Left ventricle myocardium inferior (tissue), 1 donor: ENCODE results near the gene LOXHD1. TPM values are rescaled to one million over a fixed set of nuclear protein-coding genes. Genes with fewer than 3 reads are reported as not detected.

Source experiments
- DNase-seq: peaks from one replicate; pipeline ENCODE4 v3.0.0-alpha.2; 2020
- H3K27ac ChIP-seq: fragments of 200-600 bp; replicated peaks from 2 replicates; pipeline ENCODE4 v1.8.0; 2021
- H3K27me3 ChIP-seq: fragments of 200-600 bp; 2 replicates; pipeline ENCODE4 v1.8.0; 2021; ENCODE audit warnings: low read depth
- H3K36me3 ChIP-seq: fragments of 200-600 bp; 2 replicates; pipeline ENCODE4 v1.8.0; 2021
- H3K4me1 ChIP-seq: fragments of 200-600 bp; 2 replicates; pipeline ENCODE4 v1.8.0; 2021
- H3K4me3 ChIP-seq: fragments of 200-600 bp; 2 replicates; pipeline ENCODE4 v1.8.0; 2021; ENCODE audit warnings: mild to moderate bottlenecking, moderate library complexity
- H3K9me3 ChIP-seq: fragments of 200-600 bp; replicated peaks from 2 replicates; pipeline ENCODE4 v1.8.0; 2021
- CTCF ChIP-seq: fragments of 200-600 bp; IDR thresholded peaks from 2 replicates; pipeline ENCODE4 v1.8.0; 2021; ENCODE audit warnings: antibody characterized with exemption, mild to moderate bottlenecking, borderline replicate concordance
- intact Hi-C: fragments of 100-400 bp; cut with micrococcal nuclease; formaldehyde crosslinking; loops from one replicate; pipeline ENCODE4 v1.11.0; 2022
- total RNA-seq: library from RNA; stranded (reverse); fragmentation: NEBNext Ultra II Directional; extraction: Animal tissue kit (Norgen Biotek cat#: 25700); gene quantifications from one replicate; pipeline ENCODE4 v1.2.1, GENCODE V29; 2021
- donor health status: DM: no; HTN: yes; CAD: no; lungs with severe emphysema.

The LOXHD1 gene
- total RNA-seq, 1 donor from 2014 or later: 0.49 TPM

- Histone ChIP-seq H3K27me3 (no peaks in the 10 kb centered on the region), H3K9me3 (peaks cover 24% of the 10 kb centered on the region), H3K4me3 (no peak overlapping the region), H3K4me1 (no peaks in the 10 kb centered on the region), H3K27ac (no peak overlapping the region), H3K36me3 (peaks cover 26% of the 10 kb centered on the region)
- TF ChIP-seq CTCF: no peak
- intact Hi-C loops: no loop called here
- DNase-seq: no peak
Observed at GRCh38 chr18:46449499-46449898, 207.5 kb downstream of the LOXHD1 start.

- intact Hi-C loops: no loop called here
- no peak for TF ChIP-seq CTCF
Observed at GRCh38 chr18:46449033-46449432, 208.0 kb downstream of the LOXHD1 start.

GRCh38 chr18:46448347-46448746 lies 208.7 kb downstream of the LOXHD1 start:
- H3K27ac ChIP-seq: no peak overlapping the region
- no peaks in the 10 kb centered on the region for H3K27me3 ChIP-seq
- H3K4me1 ChIP-seq: no peaks in the 10 kb centered on the region
- TF ChIP-seq CTCF: no peak
- intact Hi-C loops: no loop called here
- DNase-seq: no peak
- H3K36me3 ChIP-seq: peaks cover 26% of the 10 kb centered on the region
- H3K4me3 ChIP-seq: no peak overlapping the region
- H3K9me3 ChIP-seq: peaks cover 30% of the 10 kb centered on the region

More at GRCh38 chr18:46449033-46449432, 208.0 kb downstream of the LOXHD1 start:
- no peak for DNase-seq
- H3K4me3 ChIP-seq: no peak overlapping the region
- H3K9me3 ChIP-seq: peaks cover 25% of the 10 kb centered on the region
- no peaks in the 10 kb centered on the region for H3K4me1 ChIP-seq
- no peak overlapping the region for H3K27ac ChIP-seq
- peaks cover 26% of the 10 kb centered on the region for H3K36me3 ChIP-seq
- H3K27me3 ChIP-seq: no peaks in the 10 kb centered on the region

- no peak for TF ChIP-seq CTCF
- H3K27me3 ChIP-seq: no peaks in the 10 kb centered on the region
- no peaks in the 10 kb centered on the region for H3K4me1 ChIP-seq
- H3K36me3 ChIP-seq: peaks cover 26% of the 10 kb centered on the region
- peaks cover 35% of the 10 kb centered on the region for H3K9me3 ChIP-seq
- no peak overlapping the region for H3K4me3 ChIP-seq
- intact Hi-C loops: no loop called here
- H3K27ac ChIP-seq: no peak overlapping the region
- no peak for DNase-seq
Observed at GRCh38 chr18:46447792-46448191, 209.2 kb downstream of the LOXHD1 start.

- intact Hi-C loops: no loop called here
- Histone ChIP-seq H3K4me1 (no peaks in the 10 kb centered on the region), H3K4me3 (no peak overlapping the region), H3K36me3 (peaks cover 26% of the 10 kb centered on the region), H3K27ac (no peak overlapping the region), H3K27me3 (no peaks in the 10 kb centered on the region), H3K9me3 (peaks cover 40% of the 10 kb centered on the region)
- no peak for DNase-seq
- no peak for TF ChIP-seq CTCF
Observed at GRCh38 chr18:46447323-46447722, 209.7 kb downstream of the LOXHD1 start.
